Tibial nerve (tissue), 4 donors: ENCODE measurements around the gene SSH2. TPM values are rescaled to one million over a fixed set of nuclear protein-coding genes. Genes with fewer than 3 reads are reported as not detected.
A peak's percentile ranks its signal among the peaks of the same experiment; 100 is the strongest.

Experiments
- DNase-seq, 2 donors: peaks; one replicate each; pipeline ENCODE4 v3.0.0-alpha.2; 2019; ENCODE audit warnings: low spot score in 2 of 2
- H3K27ac ChIP-seq, 4 donors: fragments of 200-600 bp; sonication (generic) in 3 of 4; one replicate each; pipeline ENCODE4 v1.5.1; 2017 to 2019; ENCODE audit warnings: mild to moderate bottlenecking in 1 of 4
- H3K27me3 ChIP-seq, 2 donors: fragments of 200-600 bp; sonication (generic) in 1 of 2; one replicate each; pipeline versions ENCODE4 v1.5.1 to v1.6.0; 2017 to 2019
- H3K36me3 ChIP-seq, 3 donors: fragments of 200-600 bp; sonication (generic); one replicate each; pipeline ENCODE4 v1.5.1; 2018 to 2019
- H3K4me1 ChIP-seq, 4 donors: fragments of 200-600 bp; sonication (generic) in 3 of 4; one replicate each; pipeline ENCODE4 v1.5.1; 2017 to 2019
- H3K4me3 ChIP-seq, 4 donors: fragments of 200-600 bp; sonication (generic) in 3 of 4; one replicate each; pipeline ENCODE4 v1.5.1; 2017 to 2019; ENCODE audit warnings: mild to moderate bottlenecking in 1 of 4, moderate library complexity in 1 of 4
- H3K9me3 ChIP-seq, 4 donors: fragments of 200-600 bp; sonication (generic) in 3 of 4; one replicate each; pipeline ENCODE4 v1.5.1; 2017 to 2019
- EP300 ChIP-seq, 2 donors: sonication (generic); formaldehyde crosslinking; IDR thresholded peaks; one replicate each; pipeline ENCODE4 v1.6.1; 2017; ENCODE audit warnings: antibody characterized with exemption in 2 of 2, mild to moderate bottlenecking in 1 of 2
- POLR2A ChIP-seq, 2 donors: fragments of 450-650 bp; IDR thresholded peaks; one replicate each; pipeline ENCODE4 v1.6.1; 2017; ENCODE audit warnings: antibody characterized with exemption in 2 of 2, mild to moderate bottlenecking in 2 of 2, moderate library complexity in 2 of 2
- WGBS, 2 donors: methylation state at CpG; one replicate each; pipeline ENCODE4 v1.1.5; 2018; 5-methylcytosine and 5-hydroxymethylcytosine counted together
- total RNA-seq, 4 donors: library from RNA; depleted of rRNA; stranded (reverse); fragments of >200 nt; gene quantifications; one replicate each; pipeline ENCODE4 v1.1.0, GENCODE V29; 2016
- TF ChIP-seq, protein P1 (sequence below), 5 experiments: fragments of 200-600 bp in 3 of 5; fragments of 450-650 bp in 2 of 5; sonication (generic) in 3 of 5; IDR thresholded peaks; one replicate each; pipeline ENCODE4 v1.5.1; 2016 to 2019; ENCODE audit warnings: antibody characterized with exemption in 5 of 5, mild to moderate bottlenecking in 3 of 5, moderate library complexity in 2 of 5

Gene SSH2
- total RNA-seq, 4 donors from 2014 or later: 51.3 to 67.1 (median 55.7) TPM

GRCh38 chr17:29733166-29733565 lies 196.9 kb downstream of the SSH2 start:
- Histone ChIP-seq H3K27ac (peak overlapping the region in 1 of 4 donors; percentile 30), H3K27me3 (no peaks in the 10 kb centered on the region), H3K4me3 (no peak overlapping the region), H3K9me3 (peaks cover 0 to 8% (median 3%) of the 10 kb centered on the region in 4 donors), H3K36me3 (peaks cover 0 to 9% (median 0%) of the 10 kb centered on the region in 3 donors), H3K4me1 (peaks cover 0 to 12% (median 6%) of the 10 kb centered on the region in 4 donors)
- TF ChIP-seq, protein P1, sequence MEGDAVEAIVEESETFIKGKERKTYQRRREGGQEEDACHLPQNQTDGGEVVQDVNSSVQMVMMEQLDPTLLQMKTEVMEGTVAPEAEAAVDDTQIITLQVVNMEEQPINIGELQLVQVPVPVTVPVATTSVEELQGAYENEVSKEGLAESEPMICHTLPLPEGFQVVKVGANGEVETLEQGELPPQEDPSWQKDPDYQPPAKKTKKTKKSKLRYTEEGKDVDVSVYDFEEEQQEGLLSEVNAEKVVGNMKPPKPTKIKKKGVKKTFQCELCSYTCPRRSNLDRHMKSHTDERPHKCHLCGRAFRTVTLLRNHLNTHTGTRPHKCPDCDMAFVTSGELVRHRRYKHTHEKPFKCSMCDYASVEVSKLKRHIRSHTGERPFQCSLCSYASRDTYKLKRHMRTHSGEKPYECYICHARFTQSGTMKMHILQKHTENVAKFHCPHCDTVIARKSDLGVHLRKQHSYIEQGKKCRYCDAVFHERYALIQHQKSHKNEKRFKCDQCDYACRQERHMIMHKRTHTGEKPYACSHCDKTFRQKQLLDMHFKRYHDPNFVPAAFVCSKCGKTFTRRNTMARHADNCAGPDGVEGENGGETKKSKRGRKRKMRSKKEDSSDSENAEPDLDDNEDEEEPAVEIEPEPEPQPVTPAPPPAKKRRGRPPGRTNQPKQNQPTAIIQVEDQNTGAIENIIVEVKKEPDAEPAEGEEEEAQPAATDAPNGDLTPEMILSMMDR (IDR thresholded peaks at IDR 0.05): no peak
- TF ChIP-seq POLR2A (IDR thresholded peaks at IDR 0.05) (no peak), EP300 (IDR thresholded peaks at IDR 0.05) (no peak)
- DNase-seq: no peak
- 63 to 74% methylated on average over 2 of the region's 2 CpGs for WGBS, 2 donors

GRCh38 chr17:29732613-29733012 lies 197.4 kb downstream of the SSH2 start:
- Histone ChIP-seq H3K36me3 (peaks cover 0 to 9% (median 0%) of the 10 kb centered on the region in 3 donors), H3K27me3 (no peaks in the 10 kb centered on the region), H3K27ac (peak overlapping the region in 1 of 4 donors; percentile 30), H3K4me1 (peaks cover 0 to 14% (median 8%) of the 10 kb centered on the region in 4 donors), H3K9me3 (peaks cover 0 to 8% (median 3%) of the 10 kb centered on the region in 4 donors), H3K4me3 (no peak overlapping the region)
- WGBS, 2 donors: 93% methylated on average over 5 of the region's 5 CpGs
- TF ChIP-seq POLR2A (IDR thresholded peaks at IDR 0.05): no peak
- TF ChIP-seq, protein P1 (IDR thresholded peaks at IDR 0.05): no peak
- no peak for TF ChIP-seq EP300 (IDR thresholded peaks at IDR 0.05)
- DNase-seq: no peak

DNA sequence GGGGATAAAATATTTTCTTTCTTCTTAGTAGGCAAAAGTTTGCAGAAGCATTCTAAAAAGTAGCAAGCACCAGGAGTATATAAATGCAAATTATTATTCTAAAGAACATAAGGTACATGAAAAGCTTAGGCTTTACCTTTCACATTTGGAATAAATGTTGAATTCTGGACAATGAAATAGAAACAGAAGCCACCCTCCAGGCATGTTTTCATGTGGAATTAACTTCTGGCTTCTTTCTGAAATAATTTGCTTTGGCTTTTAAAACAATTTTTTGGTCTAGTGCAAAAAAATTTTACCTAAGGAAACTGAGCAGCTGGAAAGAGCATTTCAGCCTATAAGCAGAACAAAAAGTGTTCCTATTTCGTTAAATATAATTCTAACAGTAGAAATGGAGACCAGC lies 197.8 kb downstream of the SSH2 start:
- no peak overlapping the region for H3K4me3 ChIP-seq
- WGBS, 2 donors: 89 to 93% methylated on average over 1 of the region's 1 CpG
- peaks cover 0 to 8% (median 3%) of the 10 kb centered on the region in 4 donors for H3K9me3 ChIP-seq
- H3K27me3 ChIP-seq: no peaks in the 10 kb centered on the region
- H3K4me1 ChIP-seq: peaks cover 0 to 18% (median 10%) of the 10 kb centered on the region in 4 donors
- TF ChIP-seq, protein P1 (IDR thresholded peaks at IDR 0.05): no peak
- TF ChIP-seq EP300 (IDR thresholded peaks at IDR 0.05) (no peak), POLR2A (IDR thresholded peaks at IDR 0.05) (no peak)
- peaks cover 0 to 9% (median 0%) of the 10 kb centered on the region in 3 donors for H3K36me3 ChIP-seq
- no peak for DNase-seq
- no peak overlapping the region for H3K27ac ChIP-seq

DNA sequence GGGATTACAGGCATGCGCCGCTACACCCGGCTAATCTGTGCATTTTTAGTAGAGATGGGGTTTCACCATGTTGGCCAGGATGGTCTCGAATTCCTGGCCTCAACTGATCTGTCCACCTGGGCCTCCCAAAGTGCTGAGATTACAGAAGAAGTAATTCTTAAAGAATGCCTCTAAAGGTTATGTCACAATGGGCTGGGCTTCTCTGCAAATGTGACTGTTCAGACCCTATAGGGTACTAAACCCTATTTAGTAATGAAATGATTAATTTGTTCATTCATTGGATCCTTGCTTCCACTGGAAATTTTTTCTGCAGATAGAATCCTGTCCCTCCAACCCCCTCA lies 198.5 kb downstream of the SSH2 start:
- H3K4me1 ChIP-seq: peaks cover 0 to 24% (median 13%) of the 10 kb centered on the region in 4 donors
- H3K36me3 ChIP-seq: peaks cover 0 to 9% (median 0%) of the 10 kb centered on the region in 3 donors
- no peak for DNase-seq
- TF ChIP-seq, protein P1 (IDR thresholded peaks at IDR 0.05): no peak
- no peak for TF ChIP-seq POLR2A (IDR thresholded peaks at IDR 0.05)
- no peak for TF ChIP-seq EP300 (IDR thresholded peaks at IDR 0.05)
- peaks cover 0 to 8% (median 3%) of the 10 kb centered on the region in 4 donors for H3K9me3 ChIP-seq
- no peak overlapping the region for H3K27ac ChIP-seq
- no peak overlapping the region for H3K4me3 ChIP-seq
- whole genome bisulfite sequencing, 2 donors: 98 to 100% methylated on average over 4 of the region's 4 CpGs
- no peaks in the 10 kb centered on the region for H3K27me3 ChIP-seq

DNA sequence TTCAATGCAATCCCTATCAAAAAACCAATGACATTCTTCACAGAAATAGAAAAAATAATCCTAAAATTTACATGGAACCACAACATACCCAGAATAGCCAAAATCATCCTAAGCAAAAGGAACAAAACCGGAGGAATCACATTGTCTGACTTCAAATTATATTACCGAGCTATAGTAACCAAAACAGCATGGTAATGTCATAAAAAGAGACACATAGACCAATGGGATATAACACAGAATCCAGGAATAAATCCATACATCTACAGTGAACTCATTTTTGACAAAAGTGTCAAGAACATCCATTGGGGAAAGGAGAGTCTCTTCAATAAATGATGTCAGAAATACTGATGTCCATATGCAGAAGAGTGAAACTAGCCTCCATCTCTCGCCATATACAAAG lies 201.5 kb downstream of the SSH2 start:
- Histone ChIP-seq H3K27me3 (no peaks in the 10 kb centered on the region), H3K4me1 (peaks cover 0 to 36% (median 19%) of the 10 kb centered on the region in 4 donors), H3K27ac (no peak overlapping the region), H3K4me3 (no peak overlapping the region), H3K36me3 (no peaks in the 10 kb centered on the region), H3K9me3 (peaks cover 0 to 8% (median 3%) of the 10 kb centered on the region in 4 donors)
- TF ChIP-seq POLR2A (IDR thresholded peaks at IDR 0.05) (no peak), EP300 (IDR thresholded peaks at IDR 0.05) (no peak)
- TF ChIP-seq, protein P1 (IDR thresholded peaks at IDR 0.05): no peak
- no peak for DNase-seq
- 93 to 98% methylated on average over 3 of the region's 3 CpGs for WGBS, 2 donors
